Neural progenitor cell (in vitro differentiated cells): ENCODE results near the gene CAMSAP1.

Source experiments
- CTCF ChIP-seq: fragments of 200-600 bp; sonication (generic); IDR thresholded peaks from 2 replicates; pipeline ENCODE4 v1.5.1; 2017; ENCODE audit warnings: antibody characterized with exemption, mild to moderate bottlenecking
- EZH2 ChIP-seq: fragments of 200-600 bp; sonication (generic); IDR thresholded peaks from 2 replicates; pipeline ENCODE4 v1.6.1; 2017; ENCODE audit warnings: antibody characterized with exemption, mild to moderate bottlenecking, moderate library complexity
- EZH2phosphoT487 ChIP-seq: fragments of 200-600 bp; sonication (generic); IDR thresholded peaks from 2 replicates; pipeline ENCODE4 v1.6.1; 2017; ENCODE audit warnings: antibody characterized with exemption

- TF ChIP-seq CTCF (no peak), EZH2 (no peak), EZH2phosphoT487 (no peak)
These were observed 3.4 kb upstream of the CAMSAP1 start for GRCh38 chr9:135910757-135911156.
